CD4-positive, alpha-beta T cell treated with Interleukin-17A for 4 hours (primary cell): ENCODE measurements around the gene LPCAT1.
"Not testable (repeated sequence)": the region's sequence is repeated elsewhere in the genome, so short reads cannot be mapped to it uniquely, and the experiment has no call there.

Experiments
- DNase-seq: peaks from one replicate; pipeline ENCODE4 v3.0.0-alpha.2; 2020; ENCODE audit warnings: mixed read lengths

Gene LPCAT1

DNA sequence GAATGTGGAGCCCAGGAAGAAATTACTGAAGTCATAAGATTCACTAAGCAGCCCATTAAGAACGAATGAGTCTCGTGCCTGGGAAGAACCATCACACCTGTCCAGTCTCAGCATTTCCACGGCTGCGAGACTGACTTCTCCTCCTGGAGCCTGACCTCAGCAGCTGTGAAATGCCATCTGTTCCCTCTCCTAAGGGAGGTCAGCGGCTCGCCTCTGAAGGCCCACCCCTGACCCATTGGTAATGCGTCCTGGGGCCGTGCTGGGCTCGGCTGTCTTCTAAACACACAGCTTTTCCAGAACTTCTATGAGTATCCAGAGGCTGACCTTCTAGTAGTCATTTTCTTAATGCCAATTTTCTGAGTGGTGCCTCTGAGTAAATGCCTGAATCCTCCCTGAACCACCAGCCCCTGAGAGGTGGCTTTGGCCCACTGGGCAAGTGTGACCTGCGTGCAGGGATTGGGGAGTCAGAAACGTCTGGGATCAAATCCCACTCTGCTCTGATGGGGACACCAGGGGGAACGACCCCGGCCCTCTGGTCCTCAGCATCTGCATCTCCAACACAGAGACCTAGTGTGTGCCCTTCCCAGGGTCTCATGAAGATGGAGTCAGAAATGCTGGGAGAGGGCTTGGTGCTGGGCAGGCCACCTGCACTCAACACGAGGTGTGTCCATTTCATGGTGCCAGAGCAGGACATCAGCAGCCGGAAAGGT, 84.2 kb downstream of the LPCAT1 start:
- no peak for DNase-seq

DNA sequence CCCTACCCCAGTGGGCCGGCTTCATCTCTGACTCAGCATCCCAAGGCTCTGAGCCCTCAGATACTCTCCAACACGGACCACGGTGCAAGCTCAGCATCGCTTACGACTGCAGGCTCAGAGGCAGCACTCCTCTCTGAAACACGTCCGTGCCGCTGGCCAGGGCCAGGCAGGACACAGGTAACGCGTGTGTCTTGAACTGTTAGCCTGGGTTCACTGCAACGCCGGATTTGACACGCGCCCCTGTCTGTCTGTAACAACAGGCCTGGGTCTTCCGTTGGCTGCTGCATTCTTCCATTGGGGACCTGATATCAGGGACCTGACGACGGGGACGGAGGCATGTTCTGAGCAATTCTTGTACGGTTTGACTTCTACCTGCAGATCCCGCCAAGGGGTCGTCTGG, 84.9 kb downstream of the LPCAT1 start:
- DNase-seq, result no peak

DNA sequence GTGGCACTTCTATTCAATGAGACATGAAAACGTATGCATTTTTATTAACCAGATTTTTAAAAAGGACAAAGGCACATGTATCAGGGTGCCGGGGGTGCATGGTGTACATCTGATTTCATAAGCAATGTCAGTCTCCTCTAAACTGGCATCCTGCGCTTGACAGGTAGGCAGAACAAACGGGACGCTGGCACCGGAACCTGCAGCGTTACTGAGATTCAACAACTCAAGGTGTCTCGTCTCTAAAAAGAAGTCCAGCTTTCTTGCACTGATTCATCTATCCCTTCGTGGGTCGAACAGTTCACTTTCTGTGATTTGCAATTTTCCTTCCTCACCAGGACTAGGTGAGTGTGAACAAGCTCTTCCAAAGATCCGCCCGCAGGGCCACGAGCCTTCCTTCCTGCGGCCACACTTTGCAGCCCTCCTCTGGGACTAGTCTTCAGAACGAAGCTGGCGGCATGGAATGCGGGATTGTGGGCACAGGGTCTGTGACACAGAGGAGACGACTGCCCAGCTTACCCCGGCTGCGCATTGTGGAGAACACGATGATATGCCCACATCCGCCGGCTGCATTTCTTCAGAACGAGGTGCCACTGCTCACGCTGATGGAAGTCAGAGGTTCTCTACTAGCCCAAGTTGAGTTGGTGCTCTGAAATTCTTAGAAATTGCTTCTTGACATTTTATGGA, 85.7 kb downstream of the LPCAT1 start:
- DNase-seq, result no peak

DNA sequence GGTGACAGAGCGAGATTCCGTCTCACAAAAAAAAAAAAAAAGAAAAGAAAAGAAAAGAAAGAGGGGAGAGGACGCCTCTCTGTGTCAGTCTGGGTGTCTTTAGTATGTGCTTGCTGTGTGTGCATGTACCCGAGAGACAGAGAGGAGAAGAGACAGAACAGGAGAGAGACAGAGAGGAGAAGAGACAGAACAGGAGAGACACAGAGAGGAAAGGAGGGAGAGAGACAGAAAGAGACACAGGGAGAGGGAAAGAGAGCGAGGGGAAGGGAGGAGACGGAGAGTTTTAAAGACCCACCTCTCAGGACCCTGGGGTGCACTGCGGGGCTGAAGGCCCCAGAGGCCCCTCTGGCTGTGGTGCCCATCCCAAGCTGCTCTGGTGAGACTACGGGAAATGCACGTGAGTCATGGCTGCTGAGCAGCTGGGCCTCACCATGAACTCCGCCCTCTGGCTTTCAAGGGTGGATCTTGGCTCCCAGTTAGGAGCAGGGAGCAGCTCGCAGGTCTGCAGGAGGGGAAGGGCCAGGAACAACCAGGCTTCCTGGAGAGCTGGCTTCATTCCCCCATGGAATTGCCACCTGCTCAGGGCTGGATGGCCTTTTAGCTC, 86.4 kb downstream of the LPCAT1 start:
- no peak for DNase-seq

DNA sequence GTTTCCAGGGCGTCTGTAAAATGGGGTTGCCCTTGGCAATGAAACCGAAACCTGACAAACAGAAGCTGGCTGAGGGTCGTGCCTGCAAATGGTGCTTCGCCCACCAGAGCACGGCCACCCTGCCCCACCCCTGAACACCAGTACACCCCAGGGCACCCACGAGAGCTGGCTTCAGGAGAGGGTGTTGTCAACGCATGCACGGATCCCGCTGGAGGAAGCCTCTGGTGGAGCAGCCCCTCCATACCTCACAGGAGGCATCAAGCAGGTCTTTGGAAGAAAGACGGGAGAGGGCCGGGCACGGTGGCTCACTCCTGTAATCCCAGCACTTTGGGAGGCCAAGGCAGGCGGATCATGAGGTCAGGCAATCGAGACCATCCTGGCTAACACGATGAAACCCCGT, 87.1 kb downstream of the LPCAT1 start:
- no peak for DNase-seq

DNA sequence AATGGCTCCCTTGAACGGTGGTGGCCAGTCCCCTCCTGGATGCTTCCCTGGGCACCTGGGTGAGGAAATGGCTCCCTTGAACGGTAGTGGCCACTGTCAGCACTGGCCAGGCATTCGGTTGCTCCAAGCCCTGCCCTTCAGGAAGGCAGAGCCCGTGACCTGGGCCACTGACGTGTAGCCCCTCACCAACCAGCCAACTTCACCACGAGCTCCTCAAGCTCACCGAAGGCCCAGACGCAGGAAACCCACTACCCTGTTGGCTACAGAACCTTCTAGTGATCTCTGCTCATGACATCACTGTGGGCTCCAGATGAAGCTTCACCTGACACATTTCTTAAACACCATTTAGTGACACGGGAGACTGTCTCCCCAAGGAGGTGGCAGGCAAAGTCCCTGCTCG, 87.7 kb downstream of the LPCAT1 start:
- no peak for DNase-seq

DNA sequence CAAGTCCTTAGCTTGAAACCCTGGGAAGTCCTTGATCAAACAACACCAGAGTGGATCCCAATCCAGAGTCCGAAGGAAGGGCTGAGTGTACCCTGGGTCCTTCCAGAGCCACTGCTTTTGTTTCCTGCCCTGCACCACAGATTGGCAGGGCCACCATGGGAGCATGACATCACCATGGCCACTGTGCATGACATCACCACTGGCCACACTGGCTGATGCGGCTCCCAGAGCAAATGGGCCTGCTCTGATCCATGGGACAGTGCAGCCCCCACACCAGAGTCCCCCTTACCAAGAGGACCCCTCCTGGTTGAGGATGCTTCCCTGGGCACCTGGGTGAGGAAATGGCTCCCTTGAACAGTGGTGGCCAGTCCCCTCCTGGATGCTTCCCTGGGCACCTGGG, 88.4 kb downstream of the LPCAT1 start:
- DNase-seq, result no peak

DNA sequence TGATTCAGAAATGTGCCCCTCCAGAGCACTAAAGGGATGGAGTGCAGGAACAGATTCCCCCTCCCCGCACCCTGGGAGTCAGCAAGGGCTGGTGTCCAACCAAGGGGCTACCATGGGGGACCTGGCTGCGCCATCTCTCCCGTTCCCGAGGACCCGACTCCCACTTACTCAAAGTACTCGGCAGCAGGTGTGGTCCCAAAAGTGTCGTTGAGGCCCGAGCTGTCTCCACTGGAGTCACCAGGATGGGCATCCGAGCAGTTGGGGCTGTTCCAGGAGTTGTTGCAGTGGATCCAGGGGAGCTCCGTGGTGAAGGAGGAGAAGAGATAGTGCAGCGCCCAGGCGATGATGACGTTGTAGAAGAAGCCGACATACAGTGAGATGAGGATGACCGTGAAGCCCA, 91.5 kb downstream of the LPCAT1 start:
- no peak for DNase-seq

DNA sequence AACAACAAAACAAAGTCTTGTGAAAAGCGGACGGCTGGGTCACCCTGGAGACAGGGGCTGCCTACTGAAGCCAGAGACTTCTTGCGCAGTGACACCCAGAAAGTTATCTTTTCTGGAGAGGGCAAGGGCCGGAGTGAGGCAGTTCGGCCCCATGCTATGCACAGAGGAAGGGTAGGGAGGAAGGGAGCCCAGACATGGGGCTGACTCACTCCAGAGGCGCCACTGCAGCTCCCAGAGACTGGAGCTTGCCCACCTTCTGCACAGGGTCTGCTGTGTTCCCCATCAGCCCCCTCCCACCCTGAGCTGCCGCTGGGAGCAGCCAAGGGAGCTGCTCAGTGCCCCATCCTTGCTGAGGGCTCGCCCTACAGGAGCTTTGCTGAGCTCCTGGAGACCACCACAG, 91.9 kb downstream of the LPCAT1 start:
- no peak for DNase-seq

DNA sequence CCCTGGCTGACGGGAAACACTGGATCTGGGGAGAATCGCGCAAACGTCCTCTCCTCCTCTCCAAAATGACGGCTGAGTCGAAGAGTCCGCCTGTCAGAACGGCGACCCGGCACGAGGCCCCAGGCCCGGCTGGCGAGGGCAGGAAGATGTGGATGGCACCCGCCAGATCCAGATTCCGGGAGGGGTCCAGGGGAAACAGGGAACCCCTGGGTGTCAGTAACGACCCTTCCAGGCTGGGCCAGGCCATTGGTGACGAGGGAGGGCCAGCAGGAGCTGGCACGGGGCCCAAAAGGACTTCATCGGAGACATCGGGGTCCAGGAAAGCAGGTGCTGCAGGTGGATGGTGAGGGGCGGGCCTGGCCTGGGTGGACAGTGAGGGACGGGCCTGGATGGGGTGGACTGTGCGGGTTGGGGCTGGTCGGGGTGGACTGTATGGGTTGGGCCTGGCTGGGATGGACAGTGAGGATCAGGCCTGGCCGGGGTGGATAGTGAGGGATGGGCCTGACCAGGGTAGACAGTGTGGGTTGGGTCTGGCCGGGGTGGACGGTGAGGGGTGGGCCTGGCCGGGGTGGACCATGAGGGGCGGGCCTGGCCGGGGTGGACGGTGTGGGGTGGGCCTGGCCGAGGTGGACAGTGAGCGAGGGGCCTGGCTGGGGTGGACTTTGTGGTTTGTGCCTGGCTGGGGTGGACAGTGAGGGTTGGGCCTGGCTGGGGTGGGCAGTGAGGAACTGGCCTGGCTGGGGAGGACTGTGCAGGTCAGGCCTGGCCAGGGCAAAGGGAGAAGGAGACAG, 92.5 kb downstream of the LPCAT1 start:
- DNase-seq, result no peak

DNA sequence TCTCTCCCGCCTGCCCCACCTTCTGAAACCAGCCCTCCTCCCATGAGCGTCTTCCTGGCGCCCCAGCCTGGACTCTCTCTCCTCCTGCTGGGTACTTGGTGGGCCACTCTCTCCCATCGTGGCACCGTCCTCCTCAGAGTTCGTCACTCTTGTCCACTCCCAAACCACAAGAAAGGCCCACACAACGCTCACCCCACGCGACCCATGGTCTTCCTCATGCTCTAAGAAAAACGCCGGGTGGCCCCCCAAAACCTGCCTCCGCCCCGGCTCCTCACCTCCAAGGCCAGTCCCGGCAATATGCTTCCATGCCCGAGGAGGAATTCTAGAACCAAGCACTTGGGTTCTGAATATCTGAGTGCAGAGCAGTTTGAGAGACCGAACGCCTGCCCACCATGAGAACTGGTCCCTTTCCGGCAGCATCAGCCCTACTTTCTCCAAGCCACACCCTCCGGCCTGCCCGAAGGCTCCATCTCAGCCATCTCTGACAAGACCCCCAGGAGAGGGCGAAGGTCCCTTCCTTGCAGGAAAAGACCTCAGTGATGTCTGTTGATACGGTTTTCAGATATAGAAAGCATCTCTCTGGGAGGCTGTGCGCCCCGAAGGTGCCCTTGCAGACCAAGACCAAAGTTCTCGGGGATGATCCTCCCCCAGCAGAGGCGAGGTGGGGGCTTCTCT, 93.5 kb downstream of the LPCAT1 start:
- no peak for DNase-seq

DNA sequence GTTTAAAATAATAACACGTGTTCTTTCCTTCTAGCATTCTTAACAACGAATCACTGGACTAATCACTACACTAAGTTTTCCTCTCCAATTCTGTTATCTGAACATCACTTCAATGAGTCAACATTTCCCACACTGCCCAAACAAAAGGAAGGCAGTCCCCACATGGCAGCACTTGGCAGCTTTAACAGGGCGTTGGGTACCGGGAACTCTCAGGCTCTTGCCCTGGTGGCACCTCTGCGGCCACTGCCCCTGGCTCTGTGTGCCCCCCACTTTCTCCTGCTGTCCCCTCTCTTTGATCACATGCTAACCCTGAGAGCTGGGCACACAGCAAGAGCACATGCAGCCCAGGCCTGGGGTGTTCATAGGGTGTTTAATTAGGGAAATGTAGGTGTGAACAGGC, 94.3 kb downstream of the LPCAT1 start:
- DNase-seq, result no peak

DNA sequence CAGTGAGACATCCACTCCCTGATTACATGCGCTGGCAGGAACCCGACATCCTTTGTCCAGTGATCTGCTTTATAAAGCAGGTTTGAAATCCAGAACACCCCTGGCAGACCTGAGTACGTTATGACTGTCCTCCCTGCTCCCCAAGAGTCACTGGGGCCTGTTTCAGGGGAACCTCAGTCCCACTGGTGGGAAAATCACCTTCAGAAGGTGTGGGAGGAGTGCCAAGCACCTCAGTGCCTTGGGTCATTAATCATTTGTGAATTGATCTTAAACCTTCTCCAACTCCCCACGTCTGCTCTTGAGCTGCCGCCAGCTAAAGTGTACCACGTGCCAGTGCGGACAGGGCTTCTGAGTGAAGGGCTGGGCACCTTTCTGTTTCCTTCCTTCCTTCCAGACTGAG, 94.7 kb downstream of the LPCAT1 start:
- DNase-seq, result no peak

DNA sequence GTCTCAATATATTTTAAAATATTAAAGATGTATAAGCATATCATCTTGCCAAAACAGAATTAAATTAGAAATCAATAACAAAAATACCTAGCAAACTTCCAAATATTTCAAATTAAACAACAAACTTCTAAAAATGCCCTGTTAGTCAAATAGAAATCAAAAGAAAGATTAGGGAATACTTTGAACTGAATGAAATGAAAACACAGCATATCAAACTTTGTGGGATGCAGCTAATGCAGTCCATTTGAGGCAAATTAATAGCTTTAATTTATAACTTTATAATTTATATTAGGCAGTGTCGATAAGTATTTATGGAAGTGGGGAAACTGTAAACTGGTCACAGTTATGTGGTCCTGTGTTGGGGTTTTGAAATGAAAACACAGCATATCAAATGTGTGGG, 95.7 kb downstream of the LPCAT1 start:
- DNase-seq, result no peak

DNA sequence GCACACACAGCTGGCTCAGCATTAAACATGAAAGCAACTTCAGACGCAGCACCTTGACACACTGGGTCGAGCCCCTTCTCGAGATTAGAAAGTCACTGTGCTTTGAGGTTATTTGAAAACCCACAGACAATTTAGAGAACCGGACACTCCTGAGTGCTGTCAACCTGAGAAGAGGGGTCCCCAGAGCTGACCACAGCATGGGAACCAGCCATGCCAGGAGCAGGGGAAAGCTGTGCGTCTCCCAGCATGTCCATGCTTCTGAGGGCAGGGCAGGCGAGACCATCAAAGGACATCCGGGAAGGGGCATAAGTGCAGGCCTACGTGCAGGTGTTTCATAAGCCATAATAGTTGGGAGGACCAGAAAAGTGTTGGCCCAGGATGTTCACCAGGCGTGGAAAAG, 99.0 kb downstream of the LPCAT1 start:
- no peak for DNase-seq

DNA sequence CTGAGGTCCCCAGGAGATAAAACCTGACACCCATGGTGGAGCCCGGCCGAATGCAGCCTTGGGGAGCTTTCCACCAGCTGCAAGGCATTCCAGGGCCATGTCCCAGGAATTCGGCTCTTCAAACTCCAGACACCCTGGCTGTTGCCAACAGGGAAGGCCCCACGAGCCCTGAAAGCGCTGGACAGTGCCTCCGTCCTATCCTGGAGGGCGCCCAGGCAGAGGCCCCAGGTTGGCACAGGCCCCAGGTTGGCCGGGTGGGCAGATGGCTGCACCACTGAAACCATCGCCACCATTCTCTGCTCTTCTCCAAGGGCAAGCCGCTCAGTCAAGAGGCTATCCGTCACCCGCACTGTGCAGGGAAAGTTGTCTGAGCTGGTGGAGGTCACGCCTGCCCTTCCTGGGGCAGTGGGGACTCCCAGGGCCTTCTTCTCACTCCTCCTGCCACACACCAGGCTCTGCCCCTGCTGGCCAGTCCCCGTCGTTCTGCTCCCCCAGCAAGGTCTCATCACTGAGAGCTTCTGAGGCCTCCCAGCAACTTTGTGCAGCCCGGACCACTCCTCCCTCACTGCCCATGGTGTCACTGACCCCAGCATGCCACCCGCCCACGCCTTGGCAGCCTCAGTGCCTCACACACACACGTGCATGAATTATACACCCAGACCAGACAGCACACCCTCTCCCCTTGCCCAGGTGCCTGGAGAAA, 99.7 kb downstream of the LPCAT1 start:
- DNase-seq, result no peak

DNA sequence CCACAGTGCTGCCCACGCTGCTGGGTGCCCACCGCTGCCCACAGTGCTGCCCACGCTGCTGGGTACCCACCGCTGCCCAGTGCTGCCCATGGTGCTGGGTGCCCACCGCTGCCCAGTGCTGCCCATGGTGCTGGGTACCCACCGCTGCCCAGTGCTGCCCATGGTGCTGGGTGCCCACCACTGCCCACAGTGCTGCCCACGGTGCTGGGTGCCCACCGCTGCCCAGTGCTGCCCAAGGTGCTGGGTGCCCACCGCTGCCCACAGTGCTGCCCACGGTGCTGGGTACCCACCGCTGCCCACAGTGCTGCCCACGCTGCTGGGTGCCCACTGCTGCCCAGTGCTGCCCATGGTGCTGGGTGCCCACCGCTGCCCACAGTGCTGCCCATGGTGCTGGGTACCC, 101.2 kb downstream of the LPCAT1 start:
- DNase-seq, result not testable (repeated sequence)

DNA sequence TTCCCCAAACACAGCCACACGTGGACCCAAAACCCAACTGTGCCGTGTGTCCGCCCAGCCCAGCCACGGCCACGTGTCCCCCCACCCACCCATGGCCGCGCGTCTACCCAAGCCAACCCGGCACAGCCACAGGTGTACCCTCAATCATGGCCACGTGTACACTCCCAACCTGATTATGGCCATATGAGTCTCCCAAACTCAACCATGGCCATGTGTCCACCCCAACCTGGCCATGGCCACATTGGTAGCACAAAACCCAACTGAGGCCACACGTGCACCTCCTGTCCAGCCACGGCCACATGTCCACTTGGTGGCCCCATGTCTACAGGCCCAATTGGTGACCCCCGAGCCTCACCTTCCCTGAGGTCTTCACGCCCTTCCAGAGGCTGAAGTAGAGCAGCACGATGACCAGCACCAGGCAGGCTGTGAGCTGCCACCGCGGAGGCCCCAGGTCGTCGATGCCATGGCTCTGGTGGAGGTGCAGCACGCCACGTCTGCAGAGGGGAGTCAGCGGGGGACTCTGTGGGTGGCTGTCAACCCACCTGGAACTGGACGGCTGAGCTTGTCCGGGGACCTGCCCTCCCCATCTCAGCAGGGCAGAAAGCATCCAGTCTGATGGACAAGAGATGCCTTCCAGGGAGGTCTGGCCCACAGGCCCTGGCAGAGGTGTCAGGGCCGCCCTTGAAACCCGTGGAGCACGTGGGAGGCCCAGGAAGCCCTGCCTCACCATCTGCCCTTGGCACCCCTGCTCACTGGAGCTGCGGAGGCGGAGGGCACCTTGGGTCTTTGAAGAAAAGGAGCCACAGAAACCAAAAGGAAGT, 102.0 kb downstream of the LPCAT1 start:
- DNase-seq, result no peak

DNA sequence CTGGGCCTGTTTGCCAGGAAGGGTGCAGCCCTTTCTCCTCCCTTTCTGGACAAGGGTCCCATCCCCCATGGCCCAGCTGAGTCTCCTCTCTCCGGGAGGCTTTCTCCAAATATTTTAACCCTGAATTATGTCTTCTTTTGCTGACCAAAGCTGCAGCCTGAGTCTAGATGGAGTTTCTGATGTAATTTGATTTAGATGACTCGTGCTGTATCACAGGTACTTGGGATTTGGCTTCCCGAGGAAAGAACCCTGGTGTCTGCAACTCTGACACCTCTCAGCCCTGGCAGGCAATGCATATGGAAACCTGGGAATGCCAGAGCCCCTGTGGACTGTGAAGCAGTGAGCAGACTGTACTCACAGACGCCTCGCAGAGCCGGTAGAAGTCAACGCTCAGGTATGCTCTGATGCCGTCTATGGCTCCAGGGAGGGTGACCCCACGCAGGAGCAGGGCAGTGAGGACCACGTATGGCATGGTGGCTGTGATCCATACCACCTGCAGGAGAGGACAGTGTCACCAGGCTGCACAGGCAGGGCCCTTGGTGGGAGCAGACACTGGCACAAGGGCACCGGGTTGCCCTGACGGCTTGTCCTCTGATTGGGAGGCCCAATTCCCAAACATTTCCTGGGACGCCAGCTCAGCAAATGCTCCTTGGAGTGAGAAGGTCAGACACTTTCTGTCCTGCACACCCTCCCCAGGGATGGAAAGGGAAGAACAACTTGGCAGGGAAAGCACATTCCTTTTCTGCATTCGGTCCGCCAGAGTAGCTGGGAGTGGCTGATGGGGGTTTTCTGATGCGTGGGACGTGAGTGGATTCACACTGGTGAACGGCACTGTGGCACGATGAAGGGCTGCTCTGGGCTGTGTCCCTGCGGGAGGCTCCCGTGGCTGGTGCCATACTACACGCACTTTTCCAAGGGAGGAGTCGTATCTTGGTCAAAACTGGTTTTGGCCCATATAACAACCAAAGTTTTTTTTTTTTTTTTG, 103.3 kb downstream of the LPCAT1 start:
- DNase-seq, result no peak
